ENCODE data around the gene GALNT12.

The GALNT12 gene

DNA sequence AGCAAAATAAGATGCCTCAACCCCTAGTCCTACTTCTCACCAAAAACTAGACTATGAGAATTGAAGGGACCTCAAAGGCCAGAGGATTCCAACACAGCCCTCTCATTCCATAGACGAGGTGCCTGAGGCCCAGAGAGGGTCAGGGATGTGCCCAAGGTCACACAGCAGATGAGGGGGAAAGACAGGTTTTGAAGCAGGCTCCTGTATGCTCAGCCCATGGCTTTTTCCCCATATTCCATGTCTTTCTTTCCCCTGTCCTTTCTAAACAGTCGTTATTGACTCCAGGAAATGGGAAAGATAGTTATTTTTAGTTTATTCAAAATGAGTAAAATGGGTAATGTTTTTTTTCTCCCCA is 75.1 kb downstream of the GALNT12 start:
- Histone ChIP-seq H3K9me3 (no peaks in the 10 kb centered on the region), H3K36me3 (no peaks in the 10 kb centered on the region), H3K4me3 (no peak overlapping the region), H3K4me1 (peaks cover 4 to 84% (median 56%) of the 10 kb centered on the region in 4 donors), H3K27me3 (no peaks in the 10 kb centered on the region), H3K27ac (peak overlapping the region; percentile 31 to 59)
- no peak for DNase-seq
- TF ChIP-seq, protein P1, sequence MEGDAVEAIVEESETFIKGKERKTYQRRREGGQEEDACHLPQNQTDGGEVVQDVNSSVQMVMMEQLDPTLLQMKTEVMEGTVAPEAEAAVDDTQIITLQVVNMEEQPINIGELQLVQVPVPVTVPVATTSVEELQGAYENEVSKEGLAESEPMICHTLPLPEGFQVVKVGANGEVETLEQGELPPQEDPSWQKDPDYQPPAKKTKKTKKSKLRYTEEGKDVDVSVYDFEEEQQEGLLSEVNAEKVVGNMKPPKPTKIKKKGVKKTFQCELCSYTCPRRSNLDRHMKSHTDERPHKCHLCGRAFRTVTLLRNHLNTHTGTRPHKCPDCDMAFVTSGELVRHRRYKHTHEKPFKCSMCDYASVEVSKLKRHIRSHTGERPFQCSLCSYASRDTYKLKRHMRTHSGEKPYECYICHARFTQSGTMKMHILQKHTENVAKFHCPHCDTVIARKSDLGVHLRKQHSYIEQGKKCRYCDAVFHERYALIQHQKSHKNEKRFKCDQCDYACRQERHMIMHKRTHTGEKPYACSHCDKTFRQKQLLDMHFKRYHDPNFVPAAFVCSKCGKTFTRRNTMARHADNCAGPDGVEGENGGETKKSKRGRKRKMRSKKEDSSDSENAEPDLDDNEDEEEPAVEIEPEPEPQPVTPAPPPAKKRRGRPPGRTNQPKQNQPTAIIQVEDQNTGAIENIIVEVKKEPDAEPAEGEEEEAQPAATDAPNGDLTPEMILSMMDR (IDR thresholded peaks at IDR 0.05): no peak
- intact Hi-C loops (cut with DNase I; ENCODE audit: low total_unique reads): no loop called here

DNA sequence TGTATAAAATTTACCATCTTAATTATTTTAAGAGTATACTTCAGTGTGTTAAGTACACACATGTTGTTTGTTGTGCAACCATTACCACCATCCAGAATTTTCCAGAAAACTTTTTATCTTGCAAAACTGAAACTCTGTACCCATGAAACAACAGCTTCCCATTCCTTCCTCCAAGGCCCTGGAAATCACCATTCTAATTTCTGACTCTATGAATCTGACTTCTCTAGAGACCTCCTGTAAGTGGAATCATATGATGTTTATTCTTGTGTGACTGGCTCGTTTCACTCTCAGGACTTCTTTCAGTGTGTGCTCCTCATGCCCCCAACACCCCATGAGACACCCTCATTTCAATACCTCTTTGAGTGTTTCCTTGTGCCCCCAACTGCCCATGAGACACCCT is 75.8 kb downstream of the GALNT12 start:
- DNase-seq: no peak
- intact Hi-C loops (cut with DNase I; ENCODE audit: low total_unique reads): no loop called here
- no peaks in the 10 kb centered on the region for H3K27me3 ChIP-seq
- H3K9me3 ChIP-seq: no peaks in the 10 kb centered on the region
- H3K4me1 ChIP-seq: peaks cover 4 to 84% (median 58%) of the 10 kb centered on the region in 4 donors
- TF ChIP-seq, protein P1 (IDR thresholded peaks at IDR 0.05): no peak
- H3K4me3 ChIP-seq: no peak overlapping the region
- H3K27ac ChIP-seq: no peak overlapping the region
- H3K36me3 ChIP-seq: no peaks in the 10 kb centered on the region

DNA sequence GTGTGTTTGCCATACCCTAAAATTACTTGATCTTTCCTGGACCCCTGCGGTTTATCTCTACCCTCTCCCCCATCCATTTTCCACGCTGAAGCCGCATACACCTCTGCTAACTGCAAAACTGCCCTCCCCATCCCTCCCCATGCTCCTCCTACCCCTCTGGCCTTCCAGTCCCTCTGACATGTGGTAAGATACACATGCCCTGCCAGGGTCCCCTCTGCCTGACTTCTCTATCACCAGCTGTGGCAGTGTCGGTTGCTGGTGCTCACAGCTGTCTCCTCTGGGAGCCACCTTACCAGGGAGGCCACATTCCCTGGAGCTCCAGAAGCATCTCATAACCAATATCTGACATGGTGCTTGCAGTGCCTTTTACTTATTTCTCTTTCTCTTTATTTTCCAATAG is 77.4 kb downstream of the GALNT12 start:
- TF ChIP-seq, protein P1 (IDR thresholded peaks at IDR 0.05): no peak
- peak overlapping the region in 1 of 2 donors; percentile 2 for H3K27ac ChIP-seq
- no peak for DNase-seq

DNA sequence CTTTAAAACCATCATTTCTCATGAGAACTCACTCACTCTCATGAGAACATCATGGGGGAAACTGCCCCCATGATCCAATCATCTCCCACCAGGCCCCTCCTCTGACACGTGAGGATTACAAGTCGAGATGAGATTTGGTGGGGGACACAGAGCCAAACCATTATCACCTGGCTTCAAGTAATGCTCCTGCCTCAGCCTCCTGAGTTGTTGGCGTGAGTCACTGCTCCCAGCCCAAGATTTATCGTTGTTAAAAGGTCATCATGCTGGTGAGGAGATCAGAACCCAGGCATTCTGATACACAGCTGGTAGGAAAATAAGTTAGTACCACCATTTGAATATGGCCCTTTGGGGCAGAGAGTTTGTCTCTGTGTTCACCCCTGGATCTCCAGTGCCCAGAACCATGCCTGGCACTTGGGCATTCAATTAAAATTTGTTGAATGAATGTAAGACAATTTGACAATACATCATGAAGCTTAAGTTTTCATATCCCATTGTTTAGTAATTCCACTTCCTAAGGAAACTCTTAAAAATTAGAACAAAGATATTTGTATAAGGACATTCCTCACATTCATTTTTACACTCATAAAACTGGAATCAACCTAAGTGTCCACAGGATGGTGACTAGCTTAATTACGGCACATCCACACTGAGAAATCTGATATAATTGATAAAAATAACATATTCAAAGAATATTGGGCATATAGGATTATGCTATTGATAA is 78.3 kb downstream of the GALNT12 start:
- Histone ChIP-seq H3K27ac (no peak overlapping the region), H3K4me1 (peaks cover 4 to 80% (median 44%) of the 10 kb centered on the region in 4 donors), H3K9me3 (no peaks in the 10 kb centered on the region), H3K27me3 (no peaks in the 10 kb centered on the region), H3K36me3 (no peaks in the 10 kb centered on the region), H3K4me3 (no peak overlapping the region)
- DNase-seq: no peak
- TF ChIP-seq, protein P1 (IDR thresholded peaks at IDR 0.05): no peak
- intact Hi-C loops (cut with DNase I; ENCODE audit: low total_unique reads): no loop called here

More for the DNA sequence above, 77.4 kb downstream of the GALNT12 start:
- Histone ChIP-seq H3K27me3 (no peaks in the 10 kb centered on the region), H3K4me3 (no peak overlapping the region), H3K36me3 (no peaks in the 10 kb centered on the region), H3K9me3 (no peaks in the 10 kb centered on the region), H3K4me1 (peaks cover 4 to 83% (median 53%) of the 10 kb centered on the region in 4 donors)
- intact Hi-C loops (cut with DNase I; ENCODE audit: low total_unique reads): no loop called here

DNA sequence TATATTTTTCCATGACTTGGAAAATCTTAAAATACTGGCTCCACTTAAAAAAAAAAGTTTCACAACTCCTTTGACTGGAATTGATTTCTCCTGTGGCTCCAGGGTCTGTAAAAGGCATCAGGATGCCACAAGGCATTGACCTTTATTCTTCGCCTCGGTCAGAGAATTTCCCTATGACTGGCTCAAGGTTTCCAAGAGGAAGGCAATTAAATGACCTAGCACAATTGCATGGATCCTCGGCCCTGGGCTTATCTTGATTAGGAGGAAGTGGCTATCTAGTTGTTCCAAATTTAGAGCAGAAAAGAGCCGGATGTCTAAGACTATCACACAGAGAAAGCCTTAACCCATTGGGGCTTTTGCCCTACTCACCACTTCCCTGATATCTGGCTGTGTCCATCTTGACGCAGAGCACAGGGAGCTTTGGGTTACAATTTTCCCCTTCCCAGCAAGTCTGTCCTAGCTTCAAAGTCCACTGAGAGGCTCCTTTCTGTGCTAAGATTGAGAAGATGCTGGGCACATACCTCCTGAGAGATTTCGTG is 79.3 kb downstream of the GALNT12 start:
- TF ChIP-seq, protein P1 (IDR thresholded peaks at IDR 0.05): no peak
- intact Hi-C loops (cut with DNase I; ENCODE audit: low total_unique reads): no loop called here
- no peaks in the 10 kb centered on the region for H3K9me3 ChIP-seq
- H3K27ac ChIP-seq: peak overlapping the region; percentile 20
- H3K36me3 ChIP-seq: no peaks in the 10 kb centered on the region
- DNase-seq: no peak
- H3K27me3 ChIP-seq: no peaks in the 10 kb centered on the region
- H3K4me3 ChIP-seq: no peak overlapping the region
- H3K4me1 ChIP-seq: peaks cover 4 to 70% (median 36%) of the 10 kb centered on the region in 4 donors
